SU-DHL-6 (cell line): Measurements from ENCODE around the gene SOX6.

Experiments
- CTCF ChIP-seq: fragments of 200-600 bp; sonication (generic); IDR thresholded peaks from one replicate; pipeline ENCODE4 v1.5.1; 2017; ENCODE audit warnings: antibody characterized with exemption, mild to moderate bottlenecking, low read length, moderate library complexity; ENCODE audit not compliant: insufficient read depth, poor library complexity, severe bottlenecking
- EZH2phosphoT487 ChIP-seq: fragments of 200-600 bp; sonication (generic), shearing (Covaris generic); conservative IDR thresholded peaks from 2 replicates; pipeline ENCODE4 v1.6.1; 2018; ENCODE audit warnings: mild to moderate bottlenecking, antibody characterized with exemption, low read length, moderate library complexity, mixed read lengths

- TF ChIP-seq EZH2phosphoT487 (no peak), CTCF (no peak)
These were observed 257.7 kb downstream of the SOX6 start for GRCh38 chr11:16098526-16099205.
